HG03097 (cell line): ENCODE results near the gene SH3D19.

Source experiments
- ATAC-seq: cut with Tn5 transposase; IDR thresholded peaks from one replicate; pipeline ENCODE4 v1.9.1; 2021; ENCODE audit not compliant: unreplicated experiment, low FRiP score

The SH3D19 gene

GRCh38 chr4:151202381-151202780 lies 123.0 kb downstream of the SH3D19 start:
- ATAC-seq = no peak

- ATAC-seq = no peak
Measured at GRCh38 chr4:151199319-151200190, 125.8 kb downstream of the SH3D19 start.

GRCh38 chr4:151198748-151199147 lies 126.7 kb downstream of the SH3D19 start:
- no peak for ATAC-seq

GRCh38 chr4:151197247-151197646 lies 128.2 kb downstream of the SH3D19 start:
- no peak for ATAC-seq

GRCh38 chr4:151195801-151196200 lies 129.6 kb downstream of the SH3D19 start:
- ATAC-seq = no peak

GRCh38 chr4:151193414-151193813 lies 132.0 kb downstream of the SH3D19 start:
- no peak for ATAC-seq

GRCh38 chr4:151192556-151193235 lies 132.7 kb downstream of the SH3D19 start:
- ATAC-seq = no peak

- ATAC-seq = no peak
Measured at GRCh38 chr4:151184523-151185458, 140.6 kb downstream of the SH3D19 start.

- no peak for ATAC-seq
Measured at GRCh38 chr4:151182455-151182996, 142.9 kb downstream of the SH3D19 start.

- ATAC-seq = no peak
Measured at GRCh38 chr4:151176685-151177084, 148.7 kb downstream of the SH3D19 start.

GRCh38 chr4:151175754-151176631 lies 149.4 kb downstream of the SH3D19 start:
- ATAC-seq = no peak

GRCh38 chr4:151175233-151175632 lies 150.2 kb downstream of the SH3D19 start:
- ATAC-seq = no peak

- no peak for ATAC-seq
Measured at GRCh38 chr4:151174784-151175183, 150.6 kb downstream of the SH3D19 start.

GRCh38 chr4:151173871-151174270 lies 151.5 kb downstream of the SH3D19 start:
- no peak for ATAC-seq

GRCh38 chr4:151169900-151170299 lies 155.5 kb downstream of the SH3D19 start:
- no peak for ATAC-seq

GRCh38 chr4:151169223-151169622 lies 156.2 kb downstream of the SH3D19 start:
- ATAC-seq = no peak

- ATAC-seq = no peak
Measured at GRCh38 chr4:151167561-151167960, 157.8 kb downstream of the SH3D19 start.

GRCh38 chr4:151166636-151167035 lies 158.8 kb downstream of the SH3D19 start:
- ATAC-seq = no peak

- no peak for ATAC-seq
Measured at GRCh38 chr4:151165205-151166000, 160.0 kb downstream of the SH3D19 start.
